ENCODE measurements around the gene LPCAT2. TPM values are rescaled to one million over a fixed set of nuclear protein-coding genes. Genes with fewer than 3 reads are reported as not detected.

LPCAT2 gene
- total and polyA plus RNA-seq, 2 donors (not counting 1 experiment from before 2014, with no cell fraction given): 0.15 to 0.59 TPM

DNA sequence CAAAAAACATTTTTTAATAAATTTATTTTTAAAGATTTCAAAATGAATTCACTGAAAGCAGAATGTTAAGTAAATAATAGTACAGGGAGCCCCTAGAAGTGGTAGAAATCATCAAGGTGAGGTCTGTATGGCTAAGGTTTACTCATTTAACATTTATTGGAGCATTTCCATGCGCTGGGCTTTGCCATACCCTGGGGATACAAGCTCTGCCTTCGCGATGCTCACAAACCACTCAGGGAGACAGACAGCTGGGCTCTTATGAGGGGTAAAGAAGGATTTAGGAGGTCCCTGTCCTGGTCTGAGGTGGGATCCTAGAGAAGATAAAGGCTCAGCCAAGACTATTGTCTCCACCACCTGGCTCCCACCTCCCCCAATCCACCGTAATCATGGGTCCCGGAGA lies 11.3 kb upstream of the LPCAT2 start:
- DNase-seq (no peak), ATAC-seq (ENCODE audit: low read depth) (no peak)
- no peaks in the 10 kb centered on the region for H3K4me1 Mint-ChIP-seq

GRCh38 chr16:55498101-55498500 lies 10.8 kb upstream of the LPCAT2 start:
- no peaks in the 10 kb centered on the region for H3K36me3 ChIP-seq (replicated peaks in 1 of 2; ENCODE audit: control extremely low read depth in 1 of 2, control insufficient read depth in 1 of 2, extremely low read depth in 1 of 2, insufficient read depth in 2 of 2, low read length in 1 of 2)
- no peak overlapping the region for H3K27ac ChIP-seq (ENCODE audit: low read length in 2 of 2)
- Mint-ChIP-seq H3K27ac (no peak overlapping the region), H3K4me3 (no peak overlapping the region), H3K27me3 (peaks cover 22% of the 10 kb centered on the region), H3K9me3 (ENCODE audit: insufficient read depth) (no peaks in the 10 kb centered on the region), H3K4me1 (no peaks in the 10 kb centered on the region)
- intact Hi-C loops (cut with micrococcal nuclease): no loop called here
- H3K9me3 ChIP-seq (ENCODE audit: control extremely low read depth in 1 of 3, control insufficient read depth in 2 of 3, insufficient read depth in 1 of 3, low read length in 2 of 3): no peaks in the 10 kb centered on the region
- WGBS (ENCODE audit: insufficient coverage): 85% methylated on average over 6 of the region's 6 CpGs
- H3K4me2 ChIP-seq (replicated peaks; ENCODE audit: low read depth, low read length, poor library complexity, severe bottlenecking): no peak overlapping the region
- H3K79me2 ChIP-seq (ENCODE audit: control insufficient read depth, insufficient read depth, low read length): no peaks in the 10 kb centered on the region
- H3K4me3 ChIP-seq (ENCODE audit: control extremely low read depth in 1 of 5, extremely low read depth in 1 of 5, insufficient read depth in 1 of 5, low read depth in 2 of 5, low read length in 4 of 5): no peak overlapping the region
- H3K27me3 ChIP-seq (replicated peaks in 1 of 4; ENCODE audit: control extremely low read depth in 1 of 4, control insufficient read depth in 3 of 4, insufficient read depth in 4 of 4, low read length in 3 of 4): no peaks in the 10 kb centered on the region
- DNase-seq: no peak
- H2AFZ ChIP-seq (ENCODE audit: insufficient read depth, low read depth, low read length, poor library complexity, severe bottlenecking): no peak overlapping the region
- H3K9ac ChIP-seq (ENCODE audit: low read length): no peak overlapping the region
- no peaks in the 10 kb centered on the region for H3K4me1 ChIP-seq (ENCODE audit: control insufficient read depth in 2 of 2, insufficient read depth in 2 of 2, low read length in 2 of 2)
- no peaks in the 10 kb centered on the region for H4K20me1 ChIP-seq (ENCODE audit: control insufficient read depth, insufficient read depth, low read length, poor library complexity, severe bottlenecking)
- no peak for TF ChIP-seq EZH2 (IDR thresholded peaks at IDR 0.05; ENCODE audit: borderline replicate concordance, insufficient read depth, low read depth, low read length, poor library complexity, severe bottlenecking)
- TF ChIP-seq, protein P1, sequence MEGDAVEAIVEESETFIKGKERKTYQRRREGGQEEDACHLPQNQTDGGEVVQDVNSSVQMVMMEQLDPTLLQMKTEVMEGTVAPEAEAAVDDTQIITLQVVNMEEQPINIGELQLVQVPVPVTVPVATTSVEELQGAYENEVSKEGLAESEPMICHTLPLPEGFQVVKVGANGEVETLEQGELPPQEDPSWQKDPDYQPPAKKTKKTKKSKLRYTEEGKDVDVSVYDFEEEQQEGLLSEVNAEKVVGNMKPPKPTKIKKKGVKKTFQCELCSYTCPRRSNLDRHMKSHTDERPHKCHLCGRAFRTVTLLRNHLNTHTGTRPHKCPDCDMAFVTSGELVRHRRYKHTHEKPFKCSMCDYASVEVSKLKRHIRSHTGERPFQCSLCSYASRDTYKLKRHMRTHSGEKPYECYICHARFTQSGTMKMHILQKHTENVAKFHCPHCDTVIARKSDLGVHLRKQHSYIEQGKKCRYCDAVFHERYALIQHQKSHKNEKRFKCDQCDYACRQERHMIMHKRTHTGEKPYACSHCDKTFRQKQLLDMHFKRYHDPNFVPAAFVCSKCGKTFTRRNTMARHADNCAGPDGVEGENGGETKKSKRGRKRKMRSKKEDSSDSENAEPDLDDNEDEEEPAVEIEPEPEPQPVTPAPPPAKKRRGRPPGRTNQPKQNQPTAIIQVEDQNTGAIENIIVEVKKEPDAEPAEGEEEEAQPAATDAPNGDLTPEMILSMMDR (IDR thresholded peaks at IDR 0.05): no peak
- ChIA-PET CTCF (no interaction called here), POLR2A (no interaction called here)
- ATAC-seq (ENCODE audit: low read depth): no peak

More for the DNA sequence above, 11.3 kb upstream of the LPCAT2 start:
- Histone ChIP-seq H4K20me1 (ENCODE audit: control insufficient read depth, insufficient read depth, low read length, poor library complexity, severe bottlenecking) (no peaks in the 10 kb centered on the region), H3K4me2 (replicated peaks; ENCODE audit: low read depth, low read length, poor library complexity, severe bottlenecking) (no peak overlapping the region), H3K27ac (ENCODE audit: low read length in 2 of 2) (no peak overlapping the region), H2AFZ (ENCODE audit: insufficient read depth, low read depth, low read length, poor library complexity, severe bottlenecking) (no peak overlapping the region), H3K9me3 (ENCODE audit: control extremely low read depth in 1 of 3, control insufficient read depth in 2 of 3, insufficient read depth in 1 of 3, low read length in 2 of 3) (no peaks in the 10 kb centered on the region), H3K4me1 (ENCODE audit: control insufficient read depth in 2 of 2, insufficient read depth in 2 of 2, low read length in 2 of 2) (no peaks in the 10 kb centered on the region), H3K27me3 (replicated peaks in 1 of 4; ENCODE audit: control extremely low read depth in 1 of 4, control insufficient read depth in 3 of 4, insufficient read depth in 4 of 4, low read length in 3 of 4) (no peaks in the 10 kb centered on the region), H3K4me3 (ENCODE audit: control extremely low read depth in 1 of 5, extremely low read depth in 1 of 5, insufficient read depth in 1 of 5, low read depth in 2 of 5, low read length in 4 of 5) (no peak overlapping the region), H3K36me3 (replicated peaks in 1 of 2; ENCODE audit: control extremely low read depth in 1 of 2, control insufficient read depth in 1 of 2, extremely low read depth in 1 of 2, insufficient read depth in 2 of 2, low read length in 1 of 2) (no peaks in the 10 kb centered on the region), H3K9ac (ENCODE audit: low read length) (no peak overlapping the region), H3K79me2 (ENCODE audit: control insufficient read depth, insufficient read depth, low read length) (no peaks in the 10 kb centered on the region)
- TF ChIP-seq EZH2 (IDR thresholded peaks at IDR 0.05; ENCODE audit: borderline replicate concordance, insufficient read depth, low read depth, low read length, poor library complexity, severe bottlenecking): no peak
- TF ChIP-seq, protein P1 (IDR thresholded peaks at IDR 0.05): no peak
- Mint-ChIP-seq H3K27ac (no peak overlapping the region), H3K4me3 (no peak overlapping the region), H3K9me3 (ENCODE audit: insufficient read depth) (no peaks in the 10 kb centered on the region), H3K27me3 (peaks cover 22% of the 10 kb centered on the region)
- ChIA-PET CTCF (interaction anchor here (0.8 kb wide), 1 partner anchor 33 kb away, joined by 3 read pairs; no protein-coding TSS in a partner anchor), POLR2A (no interaction called here)
- WGBS (ENCODE audit: insufficient coverage): 100% methylated on average over 1 of the region's 5 CpGs
- intact Hi-C loops (cut with micrococcal nuclease): no loop called here

Measured in B cell (primary cell).